ENCODE measurements around the gene RALGDS. TPM values are rescaled to one million over a fixed set of nuclear protein-coding genes. Genes with fewer than 3 reads are reported as not detected.

RALGDS gene
- total and polyA plus RNA-seq, 9 of the 15 experiments (the other 6 are each of a cell fraction or from before 2014, with no cell fraction given) = 0.75 to 43.3 (median 27.1) TPM

DNA sequence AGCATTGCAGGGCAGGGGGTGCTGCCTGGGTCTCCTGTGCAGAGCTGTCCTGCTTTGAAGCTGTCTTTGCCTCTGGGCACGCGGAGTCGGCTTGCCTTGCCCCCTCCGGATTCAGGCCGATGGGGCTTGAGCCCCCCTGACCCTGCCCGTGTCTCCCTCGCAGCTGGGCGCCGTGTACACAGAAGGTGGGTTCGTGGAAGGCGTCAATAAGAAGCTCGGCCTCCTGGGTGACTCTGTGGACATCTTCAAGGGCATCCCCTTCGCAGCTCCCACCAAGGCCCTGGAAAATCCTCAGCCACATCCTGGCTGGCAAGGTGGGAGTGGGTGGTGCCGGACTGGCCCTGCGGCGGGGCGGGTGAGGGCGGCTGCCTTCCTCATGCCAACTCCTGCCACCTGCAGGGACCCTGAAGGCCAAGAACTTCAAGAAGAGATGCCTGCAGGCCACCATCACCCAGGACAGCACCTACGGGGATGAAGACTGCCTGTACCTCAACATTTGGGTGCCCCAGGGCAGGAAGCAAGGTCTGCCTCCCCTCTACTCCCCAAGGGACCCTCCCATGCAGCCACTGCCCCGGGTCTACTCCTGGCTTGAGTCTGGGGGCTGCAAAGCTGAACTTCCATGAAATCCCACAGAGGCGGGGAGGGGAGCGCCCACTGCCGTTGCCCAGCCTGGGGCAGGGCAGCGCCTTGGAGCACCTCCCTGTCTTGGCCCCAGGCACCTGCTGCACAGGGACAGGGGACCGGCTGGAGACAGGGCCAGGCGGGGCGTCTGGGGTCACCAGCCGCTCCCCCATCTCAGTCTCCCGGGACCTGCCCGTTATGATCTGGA, 56.6 kb downstream of the RALGDS start:
- in situ Hi-C loops (cut with MboI) (no loop called here), intact Hi-C loops (cut with micrococcal nuclease) (no loop called here)
- H3K9me3 ChIP-seq (replicated peaks; ENCODE audit: control insufficient read depth, insufficient read depth, low read depth, low read length) = no peaks in the 10 kb centered on the region
- no peaks in the 10 kb centered on the region; the same call in 1 of the 2 replicates for H4K20me1 ChIP-seq (replicated peaks; ENCODE audit: control insufficient read depth, insufficient read depth, low read length)
- no peak for ATAC-seq
- H3K27me3 ChIP-seq (ENCODE audit: control insufficient read depth in 2 of 2, insufficient read depth in 2 of 2, low read length in 2 of 2) = no peaks in the 10 kb centered on the region
- TF ChIP-seq ZNF274 (IDR thresholded peaks at IDR 0.05; ENCODE audit: borderline replicate concordance, low read depth, low read length) (no peak), ZBTB8A (IDR thresholded peaks at IDR 0.05; ENCODE audit: partially characterized antibody) (no peak), ZNF217 (CRISPR knock-in tag; IDR thresholded peaks at IDR 0.05) (no peak), SRF (CRISPR knock-in tag; IDR thresholded peaks at IDR 0.05) (no peak), RFX1 (IDR thresholded peaks at IDR 0.05) (no peak), FOXP1 (CRISPR knock-in tag; IDR thresholded peaks at IDR 0.05) (no peak), PTTG1 (tag; IDR thresholded peaks at IDR 0.05; ENCODE audit: low read depth) (no peak), MTF1 (CRISPR knock-in tag; IDR thresholded peaks at IDR 0.05; ENCODE audit: borderline replicate concordance) (no peak), ZNF507 (tag; conservative IDR thresholded peaks at IDR 0.05) (no peak), SMARCB1 (IDR thresholded peaks at IDR 0.05; ENCODE audit: insufficient read length, low read depth) (no peak), GATAD2B (IDR thresholded peaks at IDR 0.05; ENCODE audit: borderline replicate concordance) (no peak), ETV6 (IDR thresholded peaks at IDR 0.05; ENCODE audit: borderline replicate concordance in 1 of 2, low read depth in 2 of 2, low read length in 1 of 2) (no peak), ETV6 (CRISPR knock-in tag; IDR thresholded peaks at IDR 0.05; ENCODE audit: borderline replicate concordance) (no peak), YBX1 (IDR thresholded peaks at IDR 0.05) (no peak), SIN3B (IDR thresholded peaks at IDR 0.05; ENCODE audit: low read depth) (no peak), ZNF232 (CRISPR knock-in tag; IDR thresholded peaks at IDR 0.05) (no peak), CHD1 (IDR thresholded peaks at IDR 0.05; ENCODE audit: low read length) (no peak), MEF2D (tag; conservative IDR thresholded peaks at IDR 0.05; ENCODE audit: low read depth) (no peak)
- TF ChIP-seq, protein P1, sequence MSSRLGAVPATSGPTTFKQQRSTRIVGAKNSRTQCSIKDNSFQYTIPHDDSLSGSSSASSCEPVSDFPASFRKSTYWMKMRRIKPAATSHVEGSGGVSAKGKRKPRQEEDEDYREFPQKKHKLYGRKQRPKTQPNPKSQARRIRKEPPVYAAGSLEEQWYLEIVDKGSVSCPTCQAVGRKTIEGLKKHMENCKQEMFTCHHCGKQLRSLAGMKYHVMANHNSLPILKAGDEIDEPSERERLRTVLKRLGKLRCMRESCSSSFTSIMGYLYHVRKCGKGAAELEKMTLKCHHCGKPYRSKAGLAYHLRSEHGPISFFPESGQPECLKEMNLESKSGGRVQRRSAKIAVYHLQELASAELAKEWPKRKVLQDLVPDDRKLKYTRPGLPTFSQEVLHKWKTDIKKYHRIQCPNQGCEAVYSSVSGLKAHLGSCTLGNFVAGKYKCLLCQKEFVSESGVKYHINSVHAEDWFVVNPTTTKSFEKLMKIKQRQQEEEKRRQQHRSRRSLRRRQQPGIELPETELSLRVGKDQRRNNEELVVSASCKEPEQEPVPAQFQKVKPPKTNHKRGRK (tag; IDR thresholded peaks at IDR 0.05) = no peak
- TF ChIP-seq, protein P2, sequence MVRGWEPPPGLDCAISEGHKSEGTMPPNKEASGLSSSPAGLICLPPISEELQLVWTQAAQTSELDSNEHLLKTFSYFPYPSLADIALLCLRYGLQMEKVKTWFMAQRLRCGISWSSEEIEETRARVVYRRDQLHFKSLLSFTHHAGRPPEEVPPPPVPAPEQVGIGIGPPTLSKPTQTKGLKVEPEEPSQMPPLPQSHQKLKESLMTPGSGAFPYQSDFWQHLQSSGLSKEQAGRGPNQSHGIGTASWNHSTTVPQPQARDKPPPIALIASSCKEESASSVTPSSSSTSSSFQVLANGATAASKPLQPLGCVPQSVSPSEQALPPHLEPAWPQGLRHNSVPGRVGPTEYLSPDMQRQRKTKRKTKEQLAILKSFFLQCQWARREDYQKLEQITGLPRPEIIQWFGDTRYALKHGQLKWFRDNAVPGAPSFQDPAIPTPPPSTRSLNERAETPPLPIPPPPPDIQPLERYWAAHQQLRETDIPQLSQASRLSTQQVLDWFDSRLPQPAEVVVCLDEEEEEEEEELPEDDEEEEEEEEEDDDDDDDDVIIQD (CRISPR knock-in tag; IDR thresholded peaks at IDR 0.05) = no peak
- no peak overlapping the region for H3K4me3 ChIP-seq
- CTCF ChIA-PET (ENCODE audit: low intra/inter-chr PET ratio) = no interaction called here
- POLR2A ChIA-PET = interaction anchor here (0.6 to 1.2 kb wide), 3 partner anchors 10 to 67 kb away, joined by 3 to 5 read pairs (median 4); partner anchors contain the start of gene GTF3C5
- no peak for FAIRE-seq
- H3K9me1 ChIP-seq (ENCODE audit: control insufficient read depth, insufficient read depth, low read length) = no peaks in the 10 kb centered on the region
- no peak overlapping the region for H2AFZ ChIP-seq (ENCODE audit: low read depth, low read length)
- H3K36me3 ChIP-seq (ENCODE audit: control insufficient read depth, insufficient read depth, low read length) = no peaks in the 10 kb centered on the region
- peaks cover 8 to 41% of the 10 kb centered on the region in 2 experiments for H3K4me1 ChIP-seq (replicated peaks in 1 of 2; ENCODE audit: control insufficient read depth in 2 of 2, insufficient read depth in 2 of 2, low read length in 2 of 2)
- H3K79me2 ChIP-seq (ENCODE audit: control insufficient read depth, insufficient read depth, low read length) = no peaks in the 10 kb centered on the region
- H3K9ac ChIP-seq (ENCODE audit: insufficient read depth in 1 of 2, low read depth in 2 of 2, low read length in 2 of 2) = peak overlapping the region in 1 of 2 experiments; percentile 35; a peak in 1 of 4 replicates
- WGBS (ENCODE audit: insufficient coverage, low coverage, missing lambda C conversion rate) = 80% methylated on average over 21 of the region's 30 CpGs
- DNase-seq (ENCODE audit: extremely low read depth in 1 of 4, low spot score in 3 of 4) = no peak
- H3K27ac ChIP-seq (ENCODE audit: extremely low read depth, low read depth, low read length) = no peak overlapping the region
- BruUV-seq (replicated peaks) = no TSS peak
- H3K4me2 ChIP-seq (ENCODE audit: insufficient read depth, low read length) = no peak overlapping the region
